Cerebellar nuclear complex (tissue), 1 donor: ENCODE measurements around the gene SSBP2.

Experiments used
- DNase-seq, 2 experiments: peaks; one replicate each; lab custom pipeline; 2025; lab: John Stamatoyannopoulos, UW

The SSBP2 gene

GRCh38 chr5:81590498-81591384, 160.2 kb downstream of the SSBP2 start:
- no peak for DNase-seq

GRCh38 chr5:81579262-81579924, 171.5 kb downstream of the SSBP2 start:
- no peak for DNase-seq

- DNase-seq, result no peak
Observed at GRCh38 chr5:81577091-81577490, 173.8 kb downstream of the SSBP2 start.

GRCh38 chr5:81575924-81576323, 175.0 kb downstream of the SSBP2 start:
- no peak for DNase-seq

GRCh38 chr5:81572201-81572600, 178.7 kb downstream of the SSBP2 start:
- DNase-seq, result no peak

GRCh38 chr5:81558188-81558587, 192.7 kb downstream of the SSBP2 start:
- no peak for DNase-seq

GRCh38 chr5:81556809-81557208, 194.1 kb downstream of the SSBP2 start:
- DNase-seq, result no peak

GRCh38 chr5:81555865-81556264, 195.0 kb downstream of the SSBP2 start:
- no peak for DNase-seq

GRCh38 chr5:81554647-81555046, 196.2 kb downstream of the SSBP2 start:
- no peak for DNase-seq

- no peak for DNase-seq
Observed at GRCh38 chr5:81553567-81554212, 197.2 kb downstream of the SSBP2 start.

GRCh38 chr5:81552852-81553566, 197.9 kb downstream of the SSBP2 start:
- DNase-seq, result no peak

GRCh38 chr5:81549123-81549522, 201.8 kb downstream of the SSBP2 start:
- no peak for DNase-seq

- DNase-seq, result no peak
Observed at GRCh38 chr5:81547001-81547400, 203.9 kb downstream of the SSBP2 start.

- no peak for DNase-seq
Observed at GRCh38 chr5:81545911-81546310, 205.0 kb downstream of the SSBP2 start.

- no peak for DNase-seq
Observed at GRCh38 chr5:81544351-81545018, 206.4 kb downstream of the SSBP2 start.

GRCh38 chr5:81542242-81542641, 208.7 kb downstream of the SSBP2 start:
- DNase-seq, result no peak

GRCh38 chr5:81537905-81538547, 212.9 kb downstream of the SSBP2 start:
- no peak for DNase-seq

GRCh38 chr5:81534441-81534840, 216.5 kb downstream of the SSBP2 start:
- no peak for DNase-seq

- no peak for DNase-seq
Observed at GRCh38 chr5:81533629-81534405, 217.1 kb downstream of the SSBP2 start.

- no peak for DNase-seq
Observed at GRCh38 chr5:81530919-81531318, 220.0 kb downstream of the SSBP2 start.
